ENCODE data around the gene USPL1. TPM values are rescaled to one million over a fixed set of nuclear protein-coding genes. Genes with fewer than 3 reads are reported as not detected.
A peak's percentile ranks its signal among the peaks of the same experiment; 100 is the strongest.

USPL1 gene
- total and polyA plus RNA-seq, 2 of the 13 experiments (the other 11 are each of a cell fraction or from before 2014, with no cell fraction given): 13.7 to 15.9 TPM

DNA sequence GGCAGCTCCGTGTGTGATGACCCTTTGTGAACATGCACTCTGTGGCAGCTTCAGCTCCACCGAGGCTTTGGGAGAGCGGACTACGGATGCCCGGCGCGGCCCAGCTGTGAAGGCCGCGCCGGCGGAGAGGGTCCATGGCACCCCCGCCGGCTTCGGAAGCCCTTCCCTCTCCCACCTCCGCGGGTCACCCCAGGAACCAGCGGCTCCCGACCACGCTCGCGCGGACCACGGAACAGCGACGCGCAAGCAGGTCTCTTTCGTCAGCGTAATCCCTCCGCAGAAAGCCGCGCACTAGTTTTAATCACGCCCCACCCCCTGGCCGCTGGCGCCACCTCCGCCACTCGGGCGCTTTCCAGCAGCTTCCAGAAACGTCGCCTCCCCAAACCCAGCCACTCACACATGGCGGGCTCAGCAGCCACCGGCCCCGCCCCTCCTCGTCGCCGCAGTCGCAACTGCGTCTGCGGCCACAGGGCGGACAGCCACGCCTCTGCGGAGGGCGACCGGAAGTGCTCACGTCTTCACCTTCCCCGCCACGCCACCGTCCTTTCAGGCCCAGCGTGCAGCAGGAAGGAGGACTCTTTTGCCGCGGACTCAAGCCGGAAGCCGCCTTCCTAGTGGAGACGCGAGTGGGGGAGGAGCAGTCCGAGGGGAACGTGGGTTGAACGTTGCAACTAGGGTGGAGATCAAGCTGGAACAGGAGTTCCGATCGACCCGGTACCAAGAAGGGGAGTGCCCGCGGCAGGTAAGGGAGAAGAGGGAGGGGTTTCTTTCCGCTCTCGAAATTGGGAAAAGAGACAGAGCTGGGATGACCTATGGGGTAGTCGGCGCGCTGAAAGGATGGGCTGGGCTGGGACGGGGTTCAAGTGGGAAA is at the start of gene USPL1 (continued):
- peak; percentile 97 for TF ChIP-seq ZNF407 (CRISPR knock-in tag; IDR thresholded peaks at IDR 0.05; ENCODE audit: not compliant biosample characterization)
- TF ChIP-seq ARNTL (CRISPR knock-in tag; IDR thresholded peaks at IDR 0.05): peak; percentile 95
- TF ChIP-seq ISX (CRISPR knock-in tag; conservative IDR thresholded peaks at IDR 0.05): no peak; the same call in 1 of the 2 replicates
- peak; percentile 52 for TF ChIP-seq TAF15 (IDR thresholded peaks at IDR 0.05; ENCODE audit: low read depth, low read length, poor library complexity, severe bottlenecking)
- TF ChIP-seq, protein P1, sequence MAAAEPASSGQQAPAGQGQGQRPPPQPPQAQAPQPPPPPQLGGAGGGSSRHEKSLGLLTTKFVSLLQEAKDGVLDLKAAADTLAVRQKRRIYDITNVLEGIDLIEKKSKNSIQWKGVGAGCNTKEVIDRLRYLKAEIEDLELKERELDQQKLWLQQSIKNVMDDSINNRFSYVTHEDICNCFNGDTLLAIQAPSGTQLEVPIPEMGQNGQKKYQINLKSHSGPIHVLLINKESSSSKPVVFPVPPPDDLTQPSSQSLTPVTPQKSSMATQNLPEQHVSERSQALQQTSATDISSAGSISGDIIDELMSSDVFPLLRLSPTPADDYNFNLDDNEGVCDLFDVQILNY (CRISPR knock-in tag; conservative IDR thresholded peaks at IDR 0.05): peak; percentile 74; the same call in 1 of the 2 replicates
- TF ChIP-seq CHCHD3 (CRISPR knock-in tag; IDR thresholded peaks at IDR 0.05): no peak
- TF ChIP-seq ZNF207 (IDR thresholded peaks at IDR 0.05; ENCODE audit: borderline replicate concordance): no peak
- no peak for TF ChIP-seq HMG20A (CRISPR knock-in tag; IDR thresholded peaks at IDR 0.05; ENCODE audit: borderline replicate concordance)
- peak; percentile 95 for TF ChIP-seq SKI (IDR thresholded peaks at IDR 0.05; ENCODE audit: partially characterized antibody)
- TF ChIP-seq, protein P2, sequence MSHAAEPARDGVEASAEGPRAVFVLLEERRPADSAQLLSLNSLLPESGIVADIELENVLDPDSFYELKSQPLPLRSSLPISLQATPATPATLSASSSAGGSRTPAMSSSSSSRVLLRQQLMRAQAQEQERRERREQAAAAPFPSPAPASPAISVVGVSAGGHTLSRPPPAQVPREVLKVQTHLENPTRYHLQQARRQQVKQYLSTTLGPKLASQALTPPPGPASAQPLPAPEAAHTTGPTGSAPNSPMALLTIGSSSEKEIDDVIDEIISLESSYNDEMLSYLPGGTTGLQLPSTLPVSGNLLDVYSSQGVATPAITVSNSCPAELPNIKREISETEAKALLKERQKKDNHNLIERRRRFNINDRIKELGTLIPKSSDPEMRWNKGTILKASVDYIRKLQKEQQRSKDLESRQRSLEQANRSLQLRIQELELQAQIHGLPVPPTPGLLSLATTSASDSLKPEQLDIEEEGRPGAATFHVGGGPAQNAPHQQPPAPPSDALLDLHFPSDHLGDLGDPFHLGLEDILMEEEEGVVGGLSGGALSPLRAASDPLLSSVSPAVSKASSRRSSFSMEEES (CRISPR knock-in tag; IDR thresholded peaks at IDR 0.05): peak; percentile 83; the same call in 1 of the 2 replicates
- TF ChIP-seq HNRNPK (IDR thresholded peaks at IDR 0.05; ENCODE audit: low read depth, low read length, poor library complexity, severe bottlenecking): peak; percentile 73
- peak; percentile 94 for TF ChIP-seq HOXA9 (CRISPR knock-in tag; IDR thresholded peaks at IDR 0.05; ENCODE audit: borderline replicate concordance)
- TF ChIP-seq NCOR1 (IDR thresholded peaks at IDR 0.05; ENCODE audit: borderline replicate concordance, low read length): peak; percentile 24; the same call in 1 of the 2 replicates
- TF ChIP-seq, protein P3, sequence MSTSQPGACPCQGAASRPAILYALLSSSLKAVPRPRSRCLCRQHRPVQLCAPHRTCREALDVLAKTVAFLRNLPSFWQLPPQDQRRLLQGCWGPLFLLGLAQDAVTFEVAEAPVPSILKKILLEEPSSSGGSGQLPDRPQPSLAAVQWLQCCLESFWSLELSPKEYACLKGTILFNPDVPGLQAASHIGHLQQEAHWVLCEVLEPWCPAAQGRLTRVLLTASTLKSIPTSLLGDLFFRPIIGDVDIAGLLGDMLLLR (CRISPR knock-in tag; IDR thresholded peaks at IDR 0.05): peak; percentile 96
- TF ChIP-seq ZNF180 (CRISPR knock-in tag; IDR thresholded peaks at IDR 0.05; ENCODE audit: borderline replicate concordance, low read depth): peak; percentile 85; the same call in 1 of the 2 replicates
